ENCODE data around the gene ARAP1.

DNA sequence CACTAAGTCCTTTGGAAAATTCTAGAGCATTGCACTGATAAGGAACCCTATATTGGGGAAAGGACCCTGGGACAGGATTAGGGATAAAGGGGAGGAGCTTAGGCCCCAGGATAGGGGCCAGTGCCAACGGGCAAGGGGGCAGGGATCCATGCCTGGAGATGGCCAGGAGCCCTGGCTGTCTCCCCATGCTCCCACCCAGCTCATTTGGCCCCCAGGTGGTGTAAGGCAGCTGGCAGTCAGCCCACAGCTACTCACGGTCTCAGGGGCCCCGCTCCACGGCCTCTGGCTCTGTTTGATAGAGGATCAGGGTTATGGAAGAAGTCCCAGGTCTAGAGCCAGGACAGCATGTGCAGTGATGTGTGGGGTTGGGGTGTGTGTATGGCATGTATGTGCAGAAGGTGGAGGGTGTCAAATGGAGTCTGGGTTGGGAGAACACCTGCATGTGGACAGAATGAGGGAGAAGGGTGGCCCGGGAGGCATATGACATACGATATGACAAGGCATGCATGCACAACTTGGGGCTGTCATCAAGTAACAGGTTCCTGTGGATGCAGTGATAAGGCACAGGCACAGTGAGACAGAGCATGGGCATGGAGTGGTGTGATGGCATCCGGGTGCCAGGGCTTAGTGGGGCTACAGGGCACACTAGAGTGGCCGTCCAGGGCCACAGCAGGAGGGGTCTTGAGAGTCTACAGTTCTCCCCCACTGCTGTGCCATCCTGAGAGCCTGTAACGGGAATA lies 59.5 kb downstream of the ARAP1 start:
- TF ChIP-seq CTCF (IDR thresholded peaks at IDR 0.05) (no peak), POLR2A (IDR thresholded peaks at IDR 0.05) (no peak), POLR2AphosphoS5 (IDR thresholded peaks at IDR 0.05) (no peak)
